Activated naive CD4-positive, alpha-beta T cell (primary cell): ENCODE data around the gene ZNF384.

Source experiments
- DNase-seq, 4 experiments: peaks; one replicate each; lab custom pipeline; 2025; lab: John Stamatoyannopoulos, UW

The ZNF384 gene

GRCh38 chr12:6699259-6699988 lies 10.2 kb upstream of the ZNF384 start:
- no peak for DNase-seq

- no peak for DNase-seq
Measured at GRCh38 chr12:6698352-6699046, 9.3 kb upstream of the ZNF384 start.

GRCh38 chr12:6697584-6698351 lies 8.6 kb upstream of the ZNF384 start:
- no peak for DNase-seq

- no peak for DNase-seq
Measured at GRCh38 chr12:6696690-6697583, 7.8 kb upstream of the ZNF384 start.

- DNase-seq: no peak
Measured at GRCh38 chr12:6695313-6696045, 6.3 kb upstream of the ZNF384 start.

- no peak for DNase-seq
Measured at GRCh38 chr12:6694701-6695100, 5.5 kb upstream of the ZNF384 start.

GRCh38 chr12:6693832-6694355 lies 4.7 kb upstream of the ZNF384 start:
- DNase-seq: no peak

- DNase-seq: no peak
Measured at GRCh38 chr12:6692888-6693287, 3.7 kb upstream of the ZNF384 start.

GRCh38 chr12:6691473-6691872 lies 2.3 kb upstream of the ZNF384 start:
- no peak for DNase-seq

- peak in 1 of 4 experiments; percentile 39 for DNase-seq
Measured at GRCh38 chr12:6688543-6688998, 604 bp downstream of the ZNF384 start.

- no peak for DNase-seq
Measured at GRCh38 chr12:6685814-6686213, 3.4 kb downstream of the ZNF384 start.

- DNase-seq: no peak
Measured at GRCh38 chr12:6684609-6685008, 4.6 kb downstream of the ZNF384 start.

- DNase-seq: no peak
Measured at GRCh38 chr12:6676962-6677361, 12.2 kb downstream of the ZNF384 start.

GRCh38 chr12:6672143-6672542 lies 17.0 kb downstream of the ZNF384 start:
- DNase-seq: no peak

- no peak for DNase-seq
Measured at GRCh38 chr12:6667559-6668210, 21.5 kb downstream of the ZNF384 start.

- no peak for DNase-seq
Measured at GRCh38 chr12:6666211-6666610, 23.0 kb downstream of the ZNF384 start.

GRCh38 chr12:6664902-6665301 lies 24.3 kb downstream of the ZNF384 start:
- no peak for DNase-seq

- peak; percentile 75 to 97 (median 88) for DNase-seq
Measured at GRCh38 chr12:6662906-6663742, 26.1 kb downstream of the ZNF384 start, which contains the start of gene ING4. ING4 (minus strand) TSS chr12:6663119; CDS start chr12:6663101, 18 bp downstream.

- peak in 1 of 4 experiments; percentile 62 for DNase-seq
Measured at GRCh38 chr12:6662602-6662905, 26.6 kb downstream of the ZNF384 start.
